ENCODE results near the gene NR4A1.
A peak's percentile ranks its signal among the peaks of the same experiment; 100 is the strongest.

Gene NR4A1

GRCh38 chr12:52023182-52023975 is 27.9 kb upstream of the NR4A1 start:
- TF ChIP-seq CTCF (conservative IDR thresholded peaks at IDR 0.05; ENCODE audit: low read depth) = peak; percentile 96
- ChIA-PET POLR2A (ENCODE audit: low non-redundant PET) (no interaction called here), CTCF (interaction anchor here (0.5 to 4.9 kb wide), 22 partner anchors 9 to 574 kb away, joined by 3 to 75 read pairs (median 4); partner anchors contain the start of genes ANKRD33, ATG101, NR4A1 and TAMALIN)
- peak; percentile 85 for DNase-seq (ENCODE audit: low spot score)
- H3K27ac ChIP-seq = no peak overlapping the region

- H3K27ac ChIP-seq = no peak overlapping the region
- CTCF ChIA-PET = interaction anchor here (0.5 to 4.9 kb wide), 18 partner anchors 8 to 575 kb away, joined by 3 to 75 read pairs (median 6); partner anchors contain the start of genes ANKRD33, ATG101, NR4A1 and TAMALIN
- peak; percentile 69 for TF ChIP-seq CTCF (conservative IDR thresholded peaks at IDR 0.05; ENCODE audit: low read depth)
- POLR2A ChIA-PET (ENCODE audit: low non-redundant PET) = no interaction called here
- no peak for DNase-seq (ENCODE audit: low spot score)
Observed at GRCh38 chr12:52023976-52024688, 27.1 kb upstream of the NR4A1 start.

GRCh38 chr12:52024845-52025230 is 26.4 kb upstream of the NR4A1 start:
- CTCF ChIA-PET = interaction anchor here (0.6 to 4.9 kb wide), 34 partner anchors 9 to 860 kb away, joined by 3 to 75 read pairs (median 7); partner anchors contain the start of genes ATG101, NR4A1, SMIM41 and TAMALIN
- TF ChIP-seq CTCF (conservative IDR thresholded peaks at IDR 0.05; ENCODE audit: low read depth) = no peak
- DNase-seq (ENCODE audit: low spot score) = no peak
- POLR2A ChIA-PET (ENCODE audit: low non-redundant PET) = no interaction called here
- H3K27ac ChIP-seq = no peak overlapping the region

GRCh38 chr12:52026263-52026662 is 25.0 kb upstream of the NR4A1 start:
- POLR2A ChIA-PET (ENCODE audit: low non-redundant PET) = no interaction called here
- no peak for DNase-seq (ENCODE audit: low spot score)

GRCh38 chr12:52027085-52027843 is 24.0 kb upstream of the NR4A1 start:
- DNase-seq (ENCODE audit: low spot score) = no peak
- no peak overlapping the region for H3K27ac ChIP-seq
- ChIA-PET CTCF (interaction anchor here (0.6 to 3.1 kb wide), 7 partner anchors 20 to 96 kb away, joined by 4 to 56 read pairs (median 32); partner anchors contain the start of gene SMIM41), POLR2A (ENCODE audit: low non-redundant PET) (no interaction called here)
- TF ChIP-seq CTCF (conservative IDR thresholded peaks at IDR 0.05; ENCODE audit: low read depth) = no peak

More at GRCh38 chr12:52026263-52026662, 25.0 kb upstream of the NR4A1 start:
- no peak overlapping the region for H3K27ac ChIP-seq
- TF ChIP-seq CTCF (conservative IDR thresholded peaks at IDR 0.05; ENCODE audit: low read depth) = no peak
- CTCF ChIA-PET = interaction anchor here (0.5 to 4.9 kb wide), 24 partner anchors 12 to 607 kb away, joined by 3 to 75 read pairs (median 10); partner anchors contain the start of genes ATG101, NR4A1, SMIM41 and TAMALIN

GRCh38 chr12:52029685-52030084 is 21.6 kb upstream of the NR4A1 start:
- no peak for DNase-seq (ENCODE audit: low spot score)
- POLR2A ChIA-PET (ENCODE audit: low non-redundant PET) = no interaction called here
- no peak for TF ChIP-seq CTCF (conservative IDR thresholded peaks at IDR 0.05; ENCODE audit: low read depth)
- no peak overlapping the region for H3K27ac ChIP-seq
- CTCF ChIA-PET = interaction anchor here (0.6 to 0.7 kb wide), 2 partner anchors 24 to 38 kb away, joined by 3 read pairs; no protein-coding TSS in a partner anchor
